Right lobe of liver (tissue), 4 donors: ENCODE results near the gene GH2.
A peak's percentile ranks its signal among the peaks of the same experiment; 100 is the strongest.
"Not testable (repeated sequence)": the region's sequence is repeated elsewhere in the genome, so short reads cannot be mapped to it uniquely, and the experiment has no call there.

Experiments used
- POLR2A ChIP-seq: fragments of 450-650 bp; IDR thresholded peaks from one replicate; pipeline ENCODE4 v1.6.1; 2017; ENCODE audit warnings: antibody characterized with exemption, mild to moderate bottlenecking
- TF ChIP-seq, protein P1 (sequence below), 4 donors: fragments of 200-600 bp in 3 of 4; fragments of 450-650 bp in 1 of 4; IDR thresholded peaks; one replicate each; pipeline versions ENCODE4 v1.5.1 to v1.8.0; 2016 to 2022; ENCODE audit warnings: antibody characterized with exemption in 4 of 4, mild to moderate bottlenecking in 2 of 4
- donor health status: DM: no; HTN: no; CAD: no.
- donor health status: DM: no; HTN: no; CAD: no.
- donor health status: DM: no; HTN: yes; CAD: no.

DNA sequence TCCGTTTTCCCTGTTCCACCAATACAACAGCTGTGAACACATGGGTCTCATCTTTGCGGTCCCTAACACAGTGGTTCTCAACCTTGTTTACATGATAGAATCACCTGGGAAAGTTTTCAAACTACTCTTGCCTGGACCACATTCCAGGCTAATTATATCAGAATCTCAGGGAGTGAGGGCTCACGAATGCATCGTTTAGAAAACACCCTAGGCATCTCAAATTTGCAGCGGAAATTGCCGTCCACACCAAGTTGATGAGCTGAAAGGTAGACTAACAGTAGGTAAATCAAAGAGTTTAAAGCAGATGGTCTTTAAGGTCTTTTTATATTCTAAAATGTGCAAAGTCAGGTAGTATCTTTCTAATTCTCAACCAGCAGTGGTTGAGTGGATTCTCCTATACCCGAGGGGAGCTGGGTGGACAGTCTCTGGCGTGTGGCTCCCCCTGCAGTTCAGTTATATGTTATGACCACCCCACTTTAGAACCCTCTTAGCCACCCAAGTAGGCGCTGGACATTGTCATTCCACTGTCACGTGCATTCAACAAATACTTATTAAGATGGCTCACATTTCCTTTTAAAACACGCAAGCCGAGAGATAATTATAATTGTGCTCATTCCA, 25.5 kb upstream of the GH2 start:
- TF ChIP-seq, protein P1, sequence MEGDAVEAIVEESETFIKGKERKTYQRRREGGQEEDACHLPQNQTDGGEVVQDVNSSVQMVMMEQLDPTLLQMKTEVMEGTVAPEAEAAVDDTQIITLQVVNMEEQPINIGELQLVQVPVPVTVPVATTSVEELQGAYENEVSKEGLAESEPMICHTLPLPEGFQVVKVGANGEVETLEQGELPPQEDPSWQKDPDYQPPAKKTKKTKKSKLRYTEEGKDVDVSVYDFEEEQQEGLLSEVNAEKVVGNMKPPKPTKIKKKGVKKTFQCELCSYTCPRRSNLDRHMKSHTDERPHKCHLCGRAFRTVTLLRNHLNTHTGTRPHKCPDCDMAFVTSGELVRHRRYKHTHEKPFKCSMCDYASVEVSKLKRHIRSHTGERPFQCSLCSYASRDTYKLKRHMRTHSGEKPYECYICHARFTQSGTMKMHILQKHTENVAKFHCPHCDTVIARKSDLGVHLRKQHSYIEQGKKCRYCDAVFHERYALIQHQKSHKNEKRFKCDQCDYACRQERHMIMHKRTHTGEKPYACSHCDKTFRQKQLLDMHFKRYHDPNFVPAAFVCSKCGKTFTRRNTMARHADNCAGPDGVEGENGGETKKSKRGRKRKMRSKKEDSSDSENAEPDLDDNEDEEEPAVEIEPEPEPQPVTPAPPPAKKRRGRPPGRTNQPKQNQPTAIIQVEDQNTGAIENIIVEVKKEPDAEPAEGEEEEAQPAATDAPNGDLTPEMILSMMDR (IDR thresholded peaks at IDR 0.05), result peak in 1 of 4 donors; percentile 4
- TF ChIP-seq POLR2A, result not testable (repeated sequence)
